Activated CD8-positive, alpha-beta memory T cell treated with anti-CD3 and anti-CD28 coated beads, Interleukin-2, amount 50 U/mL, for 48 hours (primary cell): ENCODE measurements around the gene SYNE1.

Experiments used
- DNase-seq: peaks from one replicate; pipeline ENCODE4 v3.0.0-alpha.2; 2020

Gene SYNE1

DNA sequence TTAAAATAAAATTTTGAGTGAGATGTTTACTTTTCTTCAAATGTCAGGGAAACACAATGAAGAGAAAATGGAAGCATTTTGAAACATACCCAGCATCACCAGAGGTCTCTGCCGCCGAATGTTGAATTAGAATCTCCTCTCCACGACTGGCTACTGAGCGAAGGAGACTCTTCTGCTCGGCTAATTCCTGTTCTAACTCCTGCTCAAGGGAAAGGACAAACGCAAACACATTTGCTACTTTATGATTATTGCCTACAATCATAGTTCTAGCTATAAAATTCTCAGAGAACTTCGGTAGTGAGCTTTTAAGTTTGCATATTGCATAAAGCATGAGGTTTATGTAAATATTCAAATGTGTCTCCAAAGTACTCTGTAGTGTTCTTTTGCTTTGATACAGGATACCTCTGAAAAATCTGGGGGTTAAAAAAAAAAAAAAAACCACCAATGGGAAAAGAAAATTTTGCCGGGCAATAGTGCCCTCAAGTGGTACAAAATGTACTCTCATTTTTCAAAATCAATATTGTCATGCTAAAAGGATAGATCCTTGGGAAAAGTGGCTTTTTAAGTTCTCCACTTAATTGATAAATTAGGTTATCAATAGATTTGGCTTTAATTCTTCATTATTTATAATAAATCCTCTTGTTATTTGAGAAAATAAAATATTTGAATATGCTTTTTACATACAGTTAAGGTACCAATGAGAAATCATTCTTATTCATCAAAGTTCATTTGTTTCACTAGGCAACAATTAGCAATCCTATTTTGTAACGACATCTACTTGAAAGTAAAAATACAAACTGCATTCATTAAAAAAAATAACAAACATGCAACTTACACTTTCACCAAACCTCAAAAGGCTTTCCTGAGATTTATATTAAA lies 369.0 kb downstream of the SYNE1 start:
- DNase-seq = no peak

DNA sequence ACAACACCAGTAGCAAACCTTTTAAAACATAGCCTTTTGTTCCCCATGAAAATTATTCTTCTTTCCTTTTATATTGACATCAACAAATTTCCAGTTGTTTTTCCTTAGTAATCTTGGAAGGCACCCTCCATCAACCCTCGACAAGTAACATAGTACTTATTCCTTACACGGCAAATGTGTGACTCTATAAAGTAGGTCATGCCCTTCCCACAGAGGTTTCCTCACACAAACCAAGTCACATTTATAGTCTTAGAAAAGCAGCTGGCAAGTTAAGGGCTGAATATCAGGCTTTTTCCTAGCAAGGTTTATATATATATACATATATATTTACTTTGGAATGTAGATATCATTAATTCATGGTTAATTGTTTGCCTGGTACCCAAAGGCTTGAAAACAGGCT lies 371.5 kb downstream of the SYNE1 start:
- DNase-seq = no peak

GRCh38 chr6:152263582-152263981 lies 373.6 kb downstream of the SYNE1 start:
- DNase-seq = no peak

- no peak for DNase-seq
These were observed 376.0 kb downstream of the SYNE1 start for GRCh38 chr6:152261179-152261578.

DNA sequence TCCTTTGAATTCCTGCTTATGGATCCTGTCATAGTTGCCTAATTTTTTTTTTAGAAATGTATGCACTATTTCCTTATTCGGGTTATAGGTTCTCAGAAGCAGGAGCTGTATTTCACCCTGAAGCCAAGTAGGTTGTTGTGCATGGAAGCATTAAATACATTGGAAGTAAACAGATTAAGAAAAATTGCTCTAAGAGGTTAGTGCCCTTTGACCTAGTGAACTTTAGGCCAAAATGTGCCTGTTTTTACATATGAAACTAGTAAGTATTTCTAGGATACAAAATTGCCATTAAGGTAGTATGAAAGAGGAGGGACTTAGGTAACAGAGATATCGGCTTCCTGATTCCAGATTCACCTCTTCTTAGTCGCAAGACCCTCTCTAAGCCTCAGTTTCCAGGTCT lies 377.9 kb downstream of the SYNE1 start:
- no peak for DNase-seq

DNA sequence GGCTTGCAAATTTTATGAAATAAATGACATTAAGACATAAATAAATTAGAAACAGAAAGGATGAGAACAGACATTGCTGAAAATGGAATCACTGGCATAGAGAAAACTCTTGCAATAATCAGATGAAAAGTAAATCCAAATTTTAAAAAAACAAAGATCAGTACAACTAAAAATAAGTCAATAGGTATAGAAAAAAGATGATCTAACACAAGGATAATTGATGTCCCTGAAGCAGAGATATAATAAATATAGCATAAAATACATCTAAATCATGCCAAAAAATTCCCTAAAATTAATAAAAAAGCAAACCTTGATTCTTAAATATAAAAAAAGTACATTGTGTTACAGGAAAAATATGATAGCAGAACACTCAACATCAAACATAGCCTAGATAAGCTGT lies 379.6 kb downstream of the SYNE1 start:
- DNase-seq = no peak

DNA sequence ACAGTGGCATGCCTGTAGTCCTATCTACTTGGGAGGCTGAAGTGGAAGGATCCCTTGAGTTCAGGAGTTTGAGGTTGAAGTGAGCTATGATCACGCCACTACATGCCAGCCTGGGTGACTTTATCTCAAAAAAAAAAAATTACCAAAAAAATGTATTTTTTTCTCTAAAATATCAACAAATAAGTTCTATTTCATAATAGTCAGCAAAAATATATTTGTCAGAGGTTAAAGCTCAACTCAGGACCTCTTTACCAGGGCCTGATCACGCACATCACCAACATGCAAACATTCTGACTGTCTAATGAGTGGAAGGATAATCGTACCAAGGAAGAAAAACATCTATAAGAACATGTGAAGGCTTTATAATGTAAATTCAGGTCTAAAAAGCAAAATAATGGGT lies 387.0 kb downstream of the SYNE1 start:
- no peak for DNase-seq

DNA sequence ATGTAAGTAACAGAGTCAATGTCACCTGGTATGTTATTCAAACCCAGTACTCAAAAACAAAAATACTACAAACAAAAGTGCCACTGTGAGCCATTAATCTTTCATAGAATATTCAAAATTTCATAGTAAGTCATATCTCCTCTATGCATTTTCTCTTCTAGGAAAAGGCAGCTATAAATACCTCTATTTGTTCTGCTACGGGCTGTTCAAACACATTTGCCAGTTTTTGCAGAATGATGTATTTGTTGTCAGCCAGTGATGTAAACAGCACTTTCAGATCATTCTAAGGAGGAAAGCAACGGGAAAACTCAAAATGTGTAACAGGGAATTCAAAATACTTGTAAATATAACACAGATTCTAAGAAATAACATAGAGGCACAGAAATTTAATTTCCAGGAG lies 388.2 kb downstream of the SYNE1 start:
- DNase-seq = no peak

- DNase-seq = no peak
These were observed 390.4 kb downstream of the SYNE1 start for GRCh38 chr6:152246554-152247337.

DNA sequence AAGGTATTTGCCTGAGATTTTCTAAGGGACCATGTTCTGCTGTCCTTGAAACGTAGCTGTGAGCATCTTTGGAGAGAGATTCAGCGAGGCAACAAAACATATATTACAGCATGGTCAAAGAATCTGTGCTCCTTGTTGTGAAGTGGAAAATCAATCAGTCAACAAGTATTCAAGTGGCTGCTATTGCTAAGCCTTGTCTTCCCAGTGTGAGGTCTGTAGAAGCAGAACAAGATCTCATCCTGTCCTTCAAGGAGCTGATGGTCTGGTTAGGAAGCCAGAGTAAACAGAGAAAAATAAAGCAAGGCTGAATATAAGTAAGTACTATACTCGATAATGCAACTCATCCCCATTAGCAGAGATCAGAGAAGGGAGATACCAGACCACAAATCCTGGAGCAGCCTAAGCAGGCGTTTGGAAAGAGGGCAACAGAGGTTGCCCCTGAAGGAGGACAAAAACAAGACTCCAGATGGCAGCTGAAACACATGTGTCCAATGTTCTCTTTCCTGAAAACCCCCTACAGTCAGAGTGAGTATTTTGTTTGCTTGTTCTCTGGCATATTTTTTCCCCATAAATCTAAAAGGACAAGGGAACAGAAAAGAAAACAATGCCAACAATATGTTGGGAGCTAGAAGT lies 392.0 kb downstream of the SYNE1 start:
- no peak for DNase-seq

DNA sequence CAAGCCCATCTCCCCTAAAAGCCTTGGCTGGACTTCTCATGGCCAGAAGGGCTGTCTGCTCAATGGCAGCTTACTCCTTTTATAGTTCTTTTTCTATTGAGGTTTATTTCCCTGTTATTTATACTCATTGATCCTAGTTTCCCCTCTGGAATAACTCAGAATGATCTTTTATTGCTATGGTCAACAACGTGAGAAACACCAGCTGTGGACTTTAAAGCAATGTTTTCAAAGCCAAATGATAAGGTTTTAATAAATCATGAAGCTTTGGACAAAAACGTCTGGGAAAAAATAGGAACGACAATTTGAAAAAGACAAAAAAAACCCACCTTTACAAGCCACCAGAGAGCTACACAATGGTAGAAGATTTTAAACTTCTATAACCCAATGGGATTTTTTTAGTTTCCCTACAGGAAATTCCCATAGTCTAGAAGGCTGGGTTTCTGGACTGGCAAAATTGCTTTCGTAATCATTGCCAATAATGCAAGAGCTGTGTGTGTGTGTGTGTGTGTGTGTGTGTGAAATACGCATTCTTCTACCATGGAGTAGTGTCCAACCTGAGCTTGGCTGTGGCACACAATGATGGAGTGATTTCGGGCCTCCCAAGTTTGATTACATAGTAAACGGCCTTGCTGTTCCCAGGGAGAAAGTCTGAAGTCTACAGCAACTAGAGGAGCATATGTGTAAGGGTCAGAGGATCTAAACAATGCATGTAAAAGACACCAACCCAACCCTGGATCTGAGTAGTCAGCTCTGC lies 396.0 kb downstream of the SYNE1 start:
- DNase-seq = no peak

DNA sequence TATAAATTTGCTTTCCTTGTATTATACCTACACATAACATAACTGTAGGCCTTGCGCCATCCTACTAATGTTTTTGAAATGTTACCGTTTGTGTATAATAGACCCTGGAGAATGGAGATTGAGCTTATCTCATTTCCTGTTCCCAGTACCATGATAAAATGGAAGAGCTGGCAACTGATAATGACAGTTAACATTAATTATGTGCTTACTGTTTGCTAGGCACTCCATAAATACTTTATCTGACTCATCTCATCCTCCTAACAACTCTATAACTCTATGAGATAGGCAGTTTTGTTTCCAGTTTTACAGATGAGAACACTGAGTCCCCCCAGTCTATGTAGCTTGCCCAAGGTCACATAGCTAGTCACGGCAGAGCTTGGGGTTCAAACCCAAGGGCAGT lies 396.7 kb downstream of the SYNE1 start:
- DNase-seq = no peak

DNA sequence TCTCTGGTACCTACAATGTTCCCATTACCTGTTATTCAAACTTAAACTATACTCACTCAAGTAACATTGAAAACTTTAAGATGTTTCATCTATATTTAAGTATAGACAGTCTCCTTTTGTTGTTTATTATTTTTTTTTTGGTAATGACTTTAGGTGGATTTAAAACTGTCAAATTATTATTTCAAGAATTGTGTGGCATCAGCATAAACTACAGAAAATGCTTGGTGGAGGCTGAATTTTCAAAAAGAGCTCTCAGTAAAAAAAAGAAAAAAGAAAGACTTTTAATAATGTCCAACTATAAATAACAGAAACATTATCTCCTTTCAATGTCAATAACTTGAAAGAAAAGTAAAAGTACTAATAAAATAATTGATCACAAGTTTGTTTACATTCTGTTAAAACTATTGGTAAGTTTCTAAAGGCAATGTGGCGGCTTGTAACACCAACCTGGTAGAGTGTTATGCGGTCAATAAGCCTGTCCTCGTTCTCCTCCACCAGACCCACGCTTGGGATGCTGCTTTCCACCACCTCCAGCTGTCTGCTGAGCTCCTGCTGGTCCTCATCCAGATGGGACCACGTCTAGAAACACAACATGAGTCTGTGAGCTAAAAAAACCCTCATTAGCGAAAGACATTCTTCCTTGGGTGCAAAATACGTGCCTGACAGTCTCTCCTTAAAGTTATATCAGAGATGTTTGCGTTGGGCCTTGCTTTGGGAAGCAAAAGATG lies 400.6 kb downstream of the SYNE1 start:
- no peak for DNase-seq

DNA sequence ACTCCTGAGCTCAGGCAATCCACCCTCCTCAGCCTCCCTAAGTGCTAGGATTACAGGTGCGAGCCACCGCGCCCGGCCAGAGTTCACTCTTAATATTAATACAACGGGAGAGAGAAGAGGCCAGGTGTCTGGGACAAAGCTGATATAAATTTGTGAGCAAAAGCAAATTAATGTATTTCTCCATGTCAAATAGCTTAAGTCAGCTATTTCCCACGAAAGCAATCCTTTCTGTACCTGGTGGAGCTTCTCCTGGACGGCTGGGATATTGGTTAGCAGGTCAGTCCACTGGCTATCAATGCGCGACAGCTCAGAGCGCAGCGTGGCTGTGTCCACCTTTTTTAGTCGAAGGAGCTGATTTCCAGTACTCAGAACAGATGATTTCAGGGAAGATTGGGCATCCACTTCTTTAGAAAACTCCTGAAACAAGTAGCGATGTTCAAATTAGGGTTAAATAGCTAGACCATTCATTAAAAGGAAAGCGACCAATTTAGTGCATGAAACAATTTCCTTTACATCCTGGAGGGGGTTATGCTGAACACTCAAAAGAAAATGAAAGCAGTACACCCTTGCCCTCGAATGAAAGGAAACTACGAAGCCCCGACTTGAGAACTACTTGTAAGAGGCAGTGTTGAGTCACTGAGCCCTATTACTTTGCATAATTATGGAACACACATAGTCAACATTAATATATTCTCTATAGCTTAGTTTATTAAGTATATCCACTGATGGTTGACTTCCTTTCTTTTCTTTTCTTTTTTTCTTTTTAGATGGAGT lies 403.4 kb downstream of the SYNE1 start:
- DNase-seq = no peak

GRCh38 chr6:152232501-152233151 lies 404.5 kb downstream of the SYNE1 start:
- no peak for DNase-seq

- no peak for DNase-seq
These were observed 407.8 kb downstream of the SYNE1 start for GRCh38 chr6:152229330-152229729.

GRCh38 chr6:152226119-152226518 lies 411.0 kb downstream of the SYNE1 start:
- no peak for DNase-seq

- no peak for DNase-seq
These were observed 411.8 kb downstream of the SYNE1 start for GRCh38 chr6:152225241-152225934.

- no peak for DNase-seq
These were observed 413.5 kb downstream of the SYNE1 start for GRCh38 chr6:152223636-152224035.
